HG03342 (cell line): Measurements from ENCODE around the gene CD79B.

ENCODE experiments used
- ATAC-seq: cut with Tn5 transposase; IDR thresholded peaks from one replicate; pipeline ENCODE4 v1.9.1; 2021; ENCODE audit warnings: mild to moderate bottlenecking, moderate library complexity; ENCODE audit not compliant: unreplicated experiment

Gene CD79B

GRCh38 chr17:63931981-63932561 is at the start of gene CD79B:
CD79B (minus strand) TSS chr17:63932331; CDS start chr17:63932261, 70 bp downstream.
- ATAC-seq, result peak; percentile 80

- ATAC-seq, result no peak
Measured at GRCh38 chr17:63978272-63979200, 46.4 kb upstream of the CD79B start.

- ATAC-seq, result no peak
Measured at GRCh38 chr17:63976702-63977101, 44.6 kb upstream of the CD79B start.

- no peak for ATAC-seq
Measured at GRCh38 chr17:63975541-63976092, 43.5 kb upstream of the CD79B start.

GRCh38 chr17:63974594-63975192 is 42.6 kb upstream of the CD79B start:
- no peak for ATAC-seq

- no peak for ATAC-seq
Measured at GRCh38 chr17:63973930-63974593, 41.9 kb upstream of the CD79B start.

- no peak for ATAC-seq
Measured at GRCh38 chr17:63973247-63973646, 41.1 kb upstream of the CD79B start.

- no peak for ATAC-seq
Measured at GRCh38 chr17:63972796-63973195, 40.7 kb upstream of the CD79B start, which contains the start of gene SCN4A. SCN4A (minus strand) TSS chr17:63972918; CDS start chr17:63972841, 77 bp downstream.

GRCh38 chr17:63969278-63969677 is 37.1 kb upstream of the CD79B start:
- ATAC-seq, result no peak

GRCh38 chr17:63967953-63968352 is 35.8 kb upstream of the CD79B start:
- ATAC-seq, result no peak

- no peak for ATAC-seq
Measured at GRCh38 chr17:63966646-63967264, 34.6 kb upstream of the CD79B start.

- no peak for ATAC-seq
Measured at GRCh38 chr17:63963123-63963522, 31.0 kb upstream of the CD79B start.

- ATAC-seq, result no peak
Measured at GRCh38 chr17:63962298-63962744, 30.2 kb upstream of the CD79B start.

GRCh38 chr17:63961355-63962212 is 29.5 kb upstream of the CD79B start:
- no peak for ATAC-seq

GRCh38 chr17:63960430-63960829 is 28.3 kb upstream of the CD79B start:
- no peak for ATAC-seq

- no peak for ATAC-seq
Measured at GRCh38 chr17:63960006-63960405, 27.9 kb upstream of the CD79B start.

GRCh38 chr17:63956296-63956920 is 24.3 kb upstream of the CD79B start:
- no peak for ATAC-seq

- ATAC-seq, result no peak
Measured at GRCh38 chr17:63955791-63956190, 23.7 kb upstream of the CD79B start.

GRCh38 chr17:63955232-63955631 is 23.1 kb upstream of the CD79B start:
- ATAC-seq, result no peak
